Measurements from ENCODE around the gene GARIN6.

Gene GARIN6

GRCh38 chr12:99644629-99645028 is 2.9 kb upstream of the GARIN6 start:
- Histone ChIP-seq H3K36me3 (ENCODE audit: control insufficient read depth, insufficient read depth, low read length) (no peaks in the 10 kb centered on the region), H3K4me3 (ENCODE audit: extremely low read depth, insufficient read depth, low read length, poor library complexity, severe bottlenecking) (no peak overlapping the region), H3K4me1 (ENCODE audit: control insufficient read depth, insufficient read depth, low read length, poor library complexity, severe bottlenecking) (no peaks in the 10 kb centered on the region), H3K9me3 (ENCODE audit: control insufficient read depth, low read length) (no peaks in the 10 kb centered on the region), H3K27ac (ENCODE audit: low read depth, low read length, severe bottlenecking) (no peak overlapping the region)
- WGBS, 2 experiments (ENCODE audit: insufficient coverage in 2 of 2): 90% methylated on average over 2 of the region's 2 CpGs; no CpG with 5 or more reads in 1 of the 2 experiments

- H3K4me3 ChIP-seq (ENCODE audit: extremely low read depth, insufficient read depth, low read length, poor library complexity, severe bottlenecking): no peak overlapping the region
- H3K4me1 ChIP-seq (ENCODE audit: control insufficient read depth, insufficient read depth, low read length, poor library complexity, severe bottlenecking): no peaks in the 10 kb centered on the region
- no peaks in the 10 kb centered on the region for H3K36me3 ChIP-seq (ENCODE audit: control insufficient read depth, insufficient read depth, low read length)
- H3K9me3 ChIP-seq (ENCODE audit: control insufficient read depth, low read length): no peaks in the 10 kb centered on the region
- WGBS, 2 experiments (ENCODE audit: insufficient coverage in 2 of 2): 89 to 95% methylated on average over 13 to 14 of the region's 14 CpGs
- H3K27ac ChIP-seq (ENCODE audit: low read depth, low read length, severe bottlenecking): no peak overlapping the region
These were observed 630 bp downstream of the GARIN6 start for GRCh38 chr12:99648183-99648582.

- Histone ChIP-seq H3K27ac (ENCODE audit: low read depth, low read length, severe bottlenecking) (no peak overlapping the region), H3K4me1 (ENCODE audit: control insufficient read depth, insufficient read depth, low read length, poor library complexity, severe bottlenecking) (no peaks in the 10 kb centered on the region), H3K9me3 (ENCODE audit: control insufficient read depth, low read length) (no peaks in the 10 kb centered on the region), H3K4me3 (ENCODE audit: extremely low read depth, insufficient read depth, low read length, poor library complexity, severe bottlenecking) (no peak overlapping the region), H3K36me3 (ENCODE audit: control insufficient read depth, insufficient read depth, low read length) (no peaks in the 10 kb centered on the region)
- WGBS, 2 experiments (ENCODE audit: insufficient coverage in 2 of 2): 80 to 100% methylated on average over 1 of the region's 1 CpG
These were observed 2.0 kb downstream of the GARIN6 start for GRCh38 chr12:99649551-99649950.

GRCh38 chr12:99658671-99659349 is 11.3 kb downstream of the GARIN6 start:
- Histone ChIP-seq H3K36me3 (ENCODE audit: control insufficient read depth, insufficient read depth, low read length) (no peaks in the 10 kb centered on the region), H3K27ac (ENCODE audit: low read depth, low read length, severe bottlenecking) (no peak overlapping the region), H3K4me1 (ENCODE audit: control insufficient read depth, insufficient read depth, low read length, poor library complexity, severe bottlenecking) (no peaks in the 10 kb centered on the region), H3K4me3 (ENCODE audit: extremely low read depth, insufficient read depth, low read length, poor library complexity, severe bottlenecking) (no peak overlapping the region), H3K9me3 (ENCODE audit: control insufficient read depth, low read length) (no peaks in the 10 kb centered on the region)
- no CpG with 5 or more reads among the region's 1 CpG for WGBS, 2 experiments (ENCODE audit: insufficient coverage in 2 of 2)

GRCh38 chr12:99670635-99671034 is 23.1 kb downstream of the GARIN6 start:
- Histone ChIP-seq H3K4me1 (ENCODE audit: control insufficient read depth, insufficient read depth, low read length, poor library complexity, severe bottlenecking) (peaks cover 7% of the 10 kb centered on the region), H3K36me3 (ENCODE audit: control insufficient read depth, insufficient read depth, low read length) (no peaks in the 10 kb centered on the region), H3K4me3 (ENCODE audit: extremely low read depth, insufficient read depth, low read length, poor library complexity, severe bottlenecking) (no peak overlapping the region), H3K27ac (ENCODE audit: low read depth, low read length, severe bottlenecking) (peak overlapping the region; percentile 66), H3K9me3 (ENCODE audit: control insufficient read depth, low read length) (no peaks in the 10 kb centered on the region)
- WGBS, 2 experiments (ENCODE audit: insufficient coverage in 2 of 2): 100% methylated on average over 1 of the region's 1 CpG; no CpG with 5 or more reads in 1 of the 2 experiments

- Histone ChIP-seq H3K9me3 (ENCODE audit: control insufficient read depth, low read length) (no peaks in the 10 kb centered on the region), H3K4me1 (ENCODE audit: control insufficient read depth, insufficient read depth, low read length, poor library complexity, severe bottlenecking) (peaks cover 6% of the 10 kb centered on the region), H3K27ac (ENCODE audit: low read depth, low read length, severe bottlenecking) (no peak overlapping the region), H3K4me3 (ENCODE audit: extremely low read depth, insufficient read depth, low read length, poor library complexity, severe bottlenecking) (no peak overlapping the region), H3K36me3 (ENCODE audit: control insufficient read depth, insufficient read depth, low read length) (no peaks in the 10 kb centered on the region)
- WGBS, 2 experiments (ENCODE audit: insufficient coverage in 2 of 2): 81 to 94% methylated on average over 4 of the region's 4 CpGs
These were observed 32.7 kb downstream of the GARIN6 start for GRCh38 chr12:99680276-99680675.

GRCh38 chr12:99686142-99686541 is 38.6 kb downstream of the GARIN6 start:
- Histone ChIP-seq H3K27ac (ENCODE audit: low read depth, low read length, severe bottlenecking) (no peak overlapping the region), H3K4me3 (ENCODE audit: extremely low read depth, insufficient read depth, low read length, poor library complexity, severe bottlenecking) (no peak overlapping the region), H3K9me3 (ENCODE audit: control insufficient read depth, low read length) (no peaks in the 10 kb centered on the region), H3K4me1 (ENCODE audit: control insufficient read depth, insufficient read depth, low read length, poor library complexity, severe bottlenecking) (no peaks in the 10 kb centered on the region), H3K36me3 (ENCODE audit: control insufficient read depth, insufficient read depth, low read length) (no peaks in the 10 kb centered on the region)
- WGBS, 2 experiments (ENCODE audit: insufficient coverage in 2 of 2): 71 to 85% methylated on average over 1 of the region's 1 CpG

- no peaks in the 10 kb centered on the region for H3K4me1 ChIP-seq (ENCODE audit: control insufficient read depth, insufficient read depth, low read length, poor library complexity, severe bottlenecking)
- H3K4me3 ChIP-seq (ENCODE audit: extremely low read depth, insufficient read depth, low read length, poor library complexity, severe bottlenecking): no peak overlapping the region
- H3K9me3 ChIP-seq (ENCODE audit: control insufficient read depth, low read length): no peaks in the 10 kb centered on the region
- H3K27ac ChIP-seq (ENCODE audit: low read depth, low read length, severe bottlenecking): no peak overlapping the region
- 100% methylated on average over 1 of the region's 2 CpGs for WGBS, 2 experiments (ENCODE audit: insufficient coverage in 2 of 2)
- no peaks in the 10 kb centered on the region for H3K36me3 ChIP-seq (ENCODE audit: control insufficient read depth, insufficient read depth, low read length)
These were observed 47.5 kb downstream of the GARIN6 start for GRCh38 chr12:99695050-99695449.
